Measurements from ENCODE around the gene HEPHL1.

HEPHL1 gene

DNA sequence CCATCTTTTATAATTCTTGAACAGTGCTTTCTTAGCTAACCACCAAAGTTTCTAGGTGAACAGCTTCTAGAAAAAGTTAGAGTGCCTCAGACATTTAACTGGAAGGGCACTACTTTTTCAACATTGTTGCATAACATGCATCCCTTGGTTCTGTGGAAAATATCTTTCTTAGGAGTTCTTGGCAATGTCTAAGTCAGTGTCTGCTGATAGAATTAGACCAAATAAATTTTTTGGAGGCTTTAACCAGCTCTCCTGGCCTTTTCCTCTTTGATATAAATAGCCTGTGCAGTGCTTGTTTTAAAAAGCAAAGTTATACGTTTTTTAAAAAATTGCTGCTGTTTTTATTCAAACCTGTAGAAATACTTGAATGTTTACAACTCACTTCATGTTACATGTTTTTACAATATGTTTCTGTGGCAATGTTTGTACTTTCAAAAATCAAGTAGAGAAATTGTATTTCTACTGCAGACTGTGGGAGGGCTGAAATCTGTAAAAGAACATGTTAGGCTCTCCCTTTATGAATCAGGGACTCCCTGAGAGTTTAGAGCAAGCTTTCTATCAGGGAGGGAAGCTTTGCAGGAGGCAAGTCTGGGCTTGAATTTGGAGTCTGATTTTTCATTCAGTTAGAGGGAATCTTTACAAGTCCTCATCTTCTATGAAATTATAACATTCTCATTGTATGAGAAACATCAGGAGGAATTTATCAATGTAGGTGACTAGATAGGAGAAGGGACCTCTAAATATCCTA is 91.2 kb downstream of the HEPHL1 start:
- TF ChIP-seq, protein P1, sequence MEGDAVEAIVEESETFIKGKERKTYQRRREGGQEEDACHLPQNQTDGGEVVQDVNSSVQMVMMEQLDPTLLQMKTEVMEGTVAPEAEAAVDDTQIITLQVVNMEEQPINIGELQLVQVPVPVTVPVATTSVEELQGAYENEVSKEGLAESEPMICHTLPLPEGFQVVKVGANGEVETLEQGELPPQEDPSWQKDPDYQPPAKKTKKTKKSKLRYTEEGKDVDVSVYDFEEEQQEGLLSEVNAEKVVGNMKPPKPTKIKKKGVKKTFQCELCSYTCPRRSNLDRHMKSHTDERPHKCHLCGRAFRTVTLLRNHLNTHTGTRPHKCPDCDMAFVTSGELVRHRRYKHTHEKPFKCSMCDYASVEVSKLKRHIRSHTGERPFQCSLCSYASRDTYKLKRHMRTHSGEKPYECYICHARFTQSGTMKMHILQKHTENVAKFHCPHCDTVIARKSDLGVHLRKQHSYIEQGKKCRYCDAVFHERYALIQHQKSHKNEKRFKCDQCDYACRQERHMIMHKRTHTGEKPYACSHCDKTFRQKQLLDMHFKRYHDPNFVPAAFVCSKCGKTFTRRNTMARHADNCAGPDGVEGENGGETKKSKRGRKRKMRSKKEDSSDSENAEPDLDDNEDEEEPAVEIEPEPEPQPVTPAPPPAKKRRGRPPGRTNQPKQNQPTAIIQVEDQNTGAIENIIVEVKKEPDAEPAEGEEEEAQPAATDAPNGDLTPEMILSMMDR (IDR thresholded peaks at IDR 0.05): no peak

DNA sequence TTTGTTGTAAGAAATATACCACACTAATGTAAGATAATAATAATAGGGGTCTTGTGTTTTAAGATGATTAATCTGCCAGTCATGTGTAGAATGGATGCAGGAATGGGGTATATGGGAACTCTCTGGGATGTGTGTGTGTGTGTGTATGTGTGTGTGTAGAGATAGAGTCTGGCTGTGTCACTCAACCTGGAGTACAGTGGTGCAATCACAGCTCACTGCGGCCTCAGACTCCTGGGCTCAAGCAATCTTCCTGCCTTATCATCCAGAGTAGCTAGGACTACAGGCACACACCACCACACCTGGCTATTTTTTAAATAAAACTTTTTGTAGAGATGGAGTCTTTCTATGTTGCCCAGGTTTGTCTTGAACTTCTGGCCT is 96.0 kb downstream of the HEPHL1 start:
- TF ChIP-seq, protein P1 (IDR thresholded peaks at IDR 0.05): no peak

DNA sequence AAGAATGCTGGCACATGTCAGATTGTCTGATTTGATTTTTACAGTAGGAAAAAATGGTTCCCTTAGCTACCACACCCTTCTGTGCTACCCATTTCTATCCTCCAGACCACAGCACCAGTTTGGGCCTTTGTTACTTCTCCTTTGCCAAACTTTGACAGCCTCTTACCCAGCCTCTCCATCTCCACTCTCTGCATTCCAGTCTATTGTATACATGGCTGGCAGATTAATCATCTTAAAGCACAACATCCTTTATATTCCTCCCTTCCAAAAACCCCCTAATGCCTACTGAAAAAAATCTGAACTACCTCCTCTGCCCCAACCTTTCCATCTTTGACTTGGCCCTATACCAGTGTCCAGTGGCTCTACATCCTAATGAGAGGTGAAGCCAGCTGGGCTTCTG is 96.7 kb downstream of the HEPHL1 start:
- TF ChIP-seq, protein P1 (IDR thresholded peaks at IDR 0.05): no peak

DNA sequence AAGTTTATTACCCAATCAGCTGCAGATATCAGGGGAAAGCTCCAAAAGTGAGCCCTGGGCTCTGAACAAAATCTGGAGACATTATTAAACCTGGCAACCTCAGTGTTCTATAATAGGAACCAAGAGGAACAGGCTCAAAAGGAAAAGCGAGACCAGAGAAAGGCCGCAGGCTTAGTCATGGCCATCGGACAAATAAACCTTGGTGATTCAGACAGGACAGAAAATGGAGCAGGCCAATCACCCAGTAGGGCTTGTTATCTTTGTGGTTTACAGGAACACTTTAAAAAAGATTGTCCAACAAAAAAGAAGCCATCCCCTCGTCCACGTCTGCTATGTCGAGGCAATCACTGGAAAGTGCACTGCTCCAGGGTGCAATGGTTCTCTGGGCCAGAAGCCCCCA is 99.8 kb downstream of the HEPHL1 start:
- TF ChIP-seq, protein P1 (IDR thresholded peaks at IDR 0.05): no peak

DNA sequence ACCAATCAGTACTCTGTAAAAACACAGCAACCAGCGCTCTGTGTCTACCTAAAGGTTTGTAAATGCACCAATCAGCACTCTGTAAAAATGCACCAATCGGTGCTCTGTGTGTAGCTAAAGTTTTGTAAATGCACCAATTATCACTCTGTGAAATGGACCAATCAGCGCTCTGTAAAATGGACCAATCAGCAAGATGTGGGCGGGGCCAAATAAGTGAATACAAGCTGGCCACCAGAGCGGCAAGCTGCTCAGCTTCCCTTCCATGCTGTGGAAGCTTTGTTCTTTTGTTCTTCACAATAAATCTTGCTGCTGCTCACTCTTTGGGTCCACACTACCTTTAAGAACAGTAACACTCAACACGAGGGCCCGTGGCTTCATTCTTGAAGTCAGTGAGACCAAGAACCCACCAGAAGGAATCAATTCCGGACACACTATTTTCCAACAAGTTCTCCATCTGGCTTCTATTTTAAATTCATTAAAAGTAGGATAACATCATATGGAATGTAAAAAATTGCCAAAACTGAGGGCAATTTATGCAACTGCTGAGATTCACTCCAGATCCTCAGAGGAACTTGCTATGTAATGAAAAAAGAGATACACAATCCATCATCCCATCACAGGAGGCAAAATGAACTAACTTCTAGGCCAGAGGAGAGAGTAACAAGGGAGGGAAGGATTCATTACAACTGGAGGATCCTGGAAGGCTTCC is 104.4 kb downstream of the HEPHL1 start:
- TF ChIP-seq, protein P1 (IDR thresholded peaks at IDR 0.05): no peak

DNA sequence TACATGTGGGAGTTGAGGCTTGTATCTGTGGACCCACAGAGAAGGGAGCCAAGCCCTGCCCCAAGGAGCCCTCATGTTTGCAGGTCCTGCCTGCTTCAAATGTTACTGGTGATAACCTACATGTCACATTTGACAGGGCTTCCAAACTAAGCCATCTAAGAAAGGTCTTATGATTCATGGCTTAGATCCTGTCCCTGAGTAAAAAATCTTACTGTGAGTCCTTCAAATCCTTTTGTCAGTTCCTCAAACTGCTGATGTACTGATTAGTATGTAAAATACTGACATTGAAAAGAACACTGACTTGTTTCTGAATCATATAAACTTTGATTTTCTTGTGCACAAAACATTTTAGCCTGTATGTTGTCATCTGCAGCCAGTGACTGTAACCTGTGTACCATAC is 106.5 kb downstream of the HEPHL1 start:
- TF ChIP-seq, protein P1 (IDR thresholded peaks at IDR 0.05): no peak

DNA sequence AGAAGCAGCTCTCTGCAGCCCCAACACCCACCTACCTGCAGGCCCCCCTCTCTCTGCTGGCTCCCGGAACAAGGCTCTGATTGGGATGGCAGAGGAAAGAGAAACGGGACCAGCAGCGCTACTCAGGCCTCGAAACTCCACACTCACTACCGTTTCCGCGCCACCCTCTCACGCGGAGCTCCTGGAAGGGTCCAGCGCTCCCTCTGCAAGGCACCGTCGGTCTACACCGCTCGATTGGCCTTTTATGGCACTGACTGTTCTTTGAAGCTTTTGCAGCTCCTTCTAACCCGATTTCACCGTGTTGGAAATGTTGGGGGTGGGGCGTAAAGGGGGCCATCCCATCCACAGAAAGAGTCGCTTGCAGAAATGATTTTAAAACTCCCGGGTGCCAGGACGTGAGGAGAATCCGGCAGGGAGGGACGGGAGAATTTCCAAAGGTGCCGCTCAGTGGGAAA is 107.2 kb downstream of the HEPHL1 start:
- TF ChIP-seq, protein P1 (IDR thresholded peaks at IDR 0.05): no peak

All from LNCAP (cell line).